Osteoblast (primary cell): Measurements from ENCODE around the gene FLNC. TPM values are rescaled to one million over a fixed set of nuclear protein-coding genes. Genes with fewer than 3 reads are reported as not detected.

ENCODE experiments used
- DNase-seq: peaks from one replicate; pipeline ENCODE4 v3.0.0; 2011; ENCODE audit warnings: low spot score, mixed read lengths; ENCODE audit not compliant: insufficient read length; ENCODE audit errors: missing footprints
- H2AFZ ChIP-seq: 2 replicates; pipeline ENCODE4 v1.6.0; 2011; ENCODE audit warnings: mild to moderate bottlenecking, low read length
- H3K27ac ChIP-seq: 2 replicates; pipeline ENCODE4 v1.5.1; 2011; ENCODE audit warnings: mild to moderate bottlenecking, low read depth, low read length, moderate library complexity
- H3K27me3 ChIP-seq: 2 replicates; pipeline ENCODE4 v1.6.0; 2012; ENCODE audit warnings: mild to moderate bottlenecking, control low read depth, inconsistent platforms, low read length, moderate library complexity; ENCODE audit not compliant: insufficient read depth
- H3K36me3 ChIP-seq: 2 replicates; pipeline ENCODE4 v1.5.1; 2011; ENCODE audit warnings: mild to moderate bottlenecking, low read length, control low read depth, moderate library complexity; ENCODE audit not compliant: insufficient read depth
- H3K4me1 ChIP-seq: 2 replicates; pipeline ENCODE4 v1.5.1; 2011; ENCODE audit warnings: mild to moderate bottlenecking, low read length, control low read depth, moderate library complexity; ENCODE audit not compliant: insufficient read depth
- H3K4me2 ChIP-seq: 2 replicates; pipeline ENCODE4 v1.6.0; 2011; ENCODE audit warnings: mild to moderate bottlenecking, low read length; ENCODE audit not compliant: insufficient read depth
- H3K4me3 ChIP-seq: fragments of 200-600 bp; sonication (generic); 3 replicates; pipeline ENCODE4 v1.5.1; 2012; ENCODE audit warnings: mild to moderate bottlenecking, low read length, inconsistent platforms; ENCODE audit not compliant: insufficient read depth
- H3K79me2 ChIP-seq: 2 replicates; pipeline ENCODE4 v1.6.0; 2012; ENCODE audit warnings: mild to moderate bottlenecking, low read length, control low read depth, inconsistent platforms; ENCODE audit not compliant: insufficient read depth
- H3K9me3 ChIP-seq: 2 replicates; pipeline ENCODE4 v1.5.1; 2011; ENCODE audit warnings: low read depth, low read length, control low read depth
- H4K20me1 ChIP-seq: 2 replicates; pipeline ENCODE4 v1.6.0; 2012; ENCODE audit warnings: mild to moderate bottlenecking, low read length, control low read depth; ENCODE audit not compliant: insufficient read depth
- total RNA-seq: library from RNA; depleted of rRNA; stranded (reverse); fragments of >200 nt; gene quantifications from 2 replicates; pipeline ENCODE4 v1.2.3, GENCODE V29; 2012
- TF ChIP-seq, protein P1 (sequence below): IDR thresholded peaks from 2 replicates; pipeline ENCODE4 v1.5.1; 2011; ENCODE audit warnings: mild to moderate bottlenecking, low read depth, low read length, moderate library complexity; ENCODE audit errors: extremely low read depth

FLNC gene
- total RNA-seq, 1 donor: 130 TPM

DNA sequence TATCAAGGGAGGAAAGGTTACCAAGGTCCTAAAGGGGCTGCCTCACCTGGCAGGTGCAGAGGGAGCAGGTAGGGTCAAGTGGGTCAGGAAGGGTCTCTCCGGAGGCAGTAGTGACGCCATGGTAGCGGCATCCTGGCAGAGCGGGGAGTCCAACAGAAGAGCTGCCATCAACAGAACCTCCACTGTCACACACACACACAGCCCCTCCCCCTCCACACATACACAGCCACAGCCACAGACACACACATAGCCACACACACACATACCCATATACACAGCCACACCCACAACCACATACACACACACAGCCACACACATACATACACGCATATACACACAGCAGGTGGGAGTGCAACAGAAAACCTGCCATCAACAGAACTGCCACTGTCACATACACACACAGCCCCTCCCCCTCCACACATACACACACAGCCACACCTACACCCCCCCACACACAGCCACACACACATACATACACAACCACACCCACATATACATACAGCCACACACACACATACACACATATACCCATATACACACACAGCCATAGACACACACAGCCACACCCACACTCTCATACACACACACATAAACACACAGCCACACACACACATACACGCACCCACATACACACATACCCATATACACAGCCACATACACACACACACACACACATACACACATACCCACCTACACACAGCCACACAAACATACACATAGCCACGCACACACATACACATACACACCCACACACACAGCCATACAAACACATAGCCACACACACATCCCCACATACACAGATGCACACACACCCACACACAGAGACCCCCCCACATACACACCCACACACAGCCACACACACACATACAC, 57.2 kb downstream of the FLNC start:
- Histone ChIP-seq H4K20me1 (no peaks in the 10 kb centered on the region), H3K79me2 (no peaks in the 10 kb centered on the region), H3K4me1 (no peaks in the 10 kb centered on the region), H3K27me3 (peaks cover 17% of the 10 kb centered on the region), H3K27ac (no peak overlapping the region), H3K4me3 (no peak overlapping the region), H3K9me3 (no peaks in the 10 kb centered on the region), H3K4me2 (no peak overlapping the region), H2AFZ (no peak overlapping the region), H3K36me3 (no peaks in the 10 kb centered on the region)
- DNase-seq: peak; percentile 27
- TF ChIP-seq, protein P1, sequence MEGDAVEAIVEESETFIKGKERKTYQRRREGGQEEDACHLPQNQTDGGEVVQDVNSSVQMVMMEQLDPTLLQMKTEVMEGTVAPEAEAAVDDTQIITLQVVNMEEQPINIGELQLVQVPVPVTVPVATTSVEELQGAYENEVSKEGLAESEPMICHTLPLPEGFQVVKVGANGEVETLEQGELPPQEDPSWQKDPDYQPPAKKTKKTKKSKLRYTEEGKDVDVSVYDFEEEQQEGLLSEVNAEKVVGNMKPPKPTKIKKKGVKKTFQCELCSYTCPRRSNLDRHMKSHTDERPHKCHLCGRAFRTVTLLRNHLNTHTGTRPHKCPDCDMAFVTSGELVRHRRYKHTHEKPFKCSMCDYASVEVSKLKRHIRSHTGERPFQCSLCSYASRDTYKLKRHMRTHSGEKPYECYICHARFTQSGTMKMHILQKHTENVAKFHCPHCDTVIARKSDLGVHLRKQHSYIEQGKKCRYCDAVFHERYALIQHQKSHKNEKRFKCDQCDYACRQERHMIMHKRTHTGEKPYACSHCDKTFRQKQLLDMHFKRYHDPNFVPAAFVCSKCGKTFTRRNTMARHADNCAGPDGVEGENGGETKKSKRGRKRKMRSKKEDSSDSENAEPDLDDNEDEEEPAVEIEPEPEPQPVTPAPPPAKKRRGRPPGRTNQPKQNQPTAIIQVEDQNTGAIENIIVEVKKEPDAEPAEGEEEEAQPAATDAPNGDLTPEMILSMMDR: no peak

DNA sequence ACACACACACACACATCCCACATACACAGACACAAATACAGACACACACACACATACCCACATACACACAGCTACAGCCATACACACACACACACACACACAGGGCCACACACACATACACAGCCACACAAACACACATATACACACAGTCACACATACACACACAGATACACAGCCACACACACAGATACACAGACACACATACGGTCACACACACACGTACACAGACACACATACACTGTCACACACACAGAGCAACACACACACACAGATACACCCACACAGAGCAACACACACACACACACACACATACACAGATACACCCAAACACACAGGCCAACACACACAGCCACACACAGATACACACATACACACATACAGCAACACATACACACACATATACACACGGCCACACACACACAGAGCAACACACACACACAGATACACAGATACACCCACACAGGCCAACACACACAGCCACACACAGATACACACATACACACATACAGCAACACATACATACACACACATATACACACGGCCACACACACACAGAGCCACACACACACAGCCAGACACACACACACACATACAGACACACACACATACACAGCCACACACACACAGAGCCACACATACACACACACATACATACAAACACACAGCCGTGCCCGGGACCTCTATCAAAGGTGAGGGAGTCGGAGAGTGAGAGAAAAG, 58.0 kb downstream of the FLNC start:
- Histone ChIP-seq H3K4me3 (no peak overlapping the region), H3K79me2 (no peaks in the 10 kb centered on the region), H3K27ac (no peak overlapping the region), H3K4me2 (no peak overlapping the region), H3K27me3 (peaks cover 17% of the 10 kb centered on the region), H3K9me3 (no peaks in the 10 kb centered on the region), H4K20me1 (no peaks in the 10 kb centered on the region), H2AFZ (no peak overlapping the region), H3K4me1 (no peaks in the 10 kb centered on the region), H3K36me3 (no peaks in the 10 kb centered on the region)
- TF ChIP-seq, protein P1: no peak
- DNase-seq: no peak

DNA sequence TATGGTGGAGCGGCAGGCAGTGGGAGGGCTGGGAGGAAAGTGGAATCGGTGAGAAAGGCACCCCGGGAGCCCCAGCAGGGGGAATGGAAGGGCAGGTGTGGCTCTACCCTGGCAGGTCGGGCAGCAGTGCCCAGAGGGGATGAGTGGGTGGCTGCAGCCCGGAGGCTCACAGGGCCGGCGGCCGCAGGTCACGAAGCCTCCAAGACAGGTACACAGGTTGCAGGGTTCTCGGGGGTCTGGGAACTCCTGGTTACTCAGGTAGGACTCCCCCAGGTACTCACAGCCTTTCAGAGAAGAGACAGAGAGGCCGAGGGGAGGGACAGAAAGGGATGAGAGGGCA, 58.5 kb downstream of the FLNC start:
- H3K4me2 ChIP-seq: no peak overlapping the region
- H3K79me2 ChIP-seq: no peaks in the 10 kb centered on the region
- TF ChIP-seq, protein P1: no peak
- H3K9me3 ChIP-seq: no peaks in the 10 kb centered on the region
- H3K4me1 ChIP-seq: no peaks in the 10 kb centered on the region
- DNase-seq: peak; percentile 34
- H3K27ac ChIP-seq: no peak overlapping the region
- no peak overlapping the region for H2AFZ ChIP-seq
- no peaks in the 10 kb centered on the region for H4K20me1 ChIP-seq
- no peaks in the 10 kb centered on the region for H3K36me3 ChIP-seq
- peaks cover 17% of the 10 kb centered on the region for H3K27me3 ChIP-seq
- no peak overlapping the region for H3K4me3 ChIP-seq

DNA sequence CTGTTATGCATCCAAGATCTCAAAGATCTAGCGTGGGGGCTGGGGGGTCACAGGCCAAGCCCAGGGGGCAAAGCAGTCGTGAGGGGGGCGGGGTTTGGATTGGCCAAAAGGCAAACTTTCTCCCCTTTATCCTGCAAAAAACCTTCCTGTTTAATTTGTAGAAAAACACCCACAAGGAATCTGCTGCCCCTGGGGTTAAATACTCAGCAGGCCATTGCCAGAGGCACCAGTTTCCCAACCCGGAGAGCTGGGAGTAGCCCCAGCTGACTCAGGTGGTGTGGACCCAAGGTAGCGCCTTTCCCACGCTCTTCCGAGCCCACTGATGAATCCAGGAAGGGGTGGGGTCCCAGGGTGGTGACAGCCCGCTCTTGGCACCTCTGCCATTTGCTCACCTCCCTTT, 58.9 kb downstream of the FLNC start:
- H3K36me3 ChIP-seq: no peaks in the 10 kb centered on the region
- peaks cover 17% of the 10 kb centered on the region for H3K27me3 ChIP-seq
- H3K9me3 ChIP-seq: no peaks in the 10 kb centered on the region
- H3K4me3 ChIP-seq: no peak overlapping the region
- DNase-seq: peak; percentile 66
- H3K79me2 ChIP-seq: no peaks in the 10 kb centered on the region
- no peaks in the 10 kb centered on the region for H3K4me1 ChIP-seq
- no peak overlapping the region for H2AFZ ChIP-seq
- no peak overlapping the region for H3K4me2 ChIP-seq
- TF ChIP-seq, protein P1: no peak
- H3K27ac ChIP-seq: no peak overlapping the region
- no peaks in the 10 kb centered on the region for H4K20me1 ChIP-seq
